Activated CD8-positive, alpha-beta memory T cell treated with anti-CD3 and anti-CD28 coated beads for 24 hours (primary cell): ENCODE data around the gene CDH1.
"Not testable (repeated sequence)": the region's sequence is repeated elsewhere in the genome, so short reads cannot be mapped to it uniquely, and the experiment has no call there.

Experiments used
- DNase-seq: peaks from one replicate; pipeline ENCODE4 v3.0.0-alpha.2; 2020

The CDH1 gene

GRCh38 chr16:68737046-68737729 lies at the start of gene CDH1:
CDH1 (plus strand) TSS chr16:68737292; CDS start chr16:68737416, 124 bp downstream.
- DNase-seq: peak; percentile 66

- no peak for DNase-seq
Measured at GRCh38 chr16:68689921-68690320, 47.2 kb upstream of the CDH1 start.

GRCh38 chr16:68695575-68695974 lies 41.5 kb upstream of the CDH1 start:
- DNase-seq: no peak

- no peak for DNase-seq
Measured at GRCh38 chr16:68696514-68696913, 40.6 kb upstream of the CDH1 start.

- DNase-seq: no peak
Measured at GRCh38 chr16:68698091-68698490, 39.0 kb upstream of the CDH1 start.

- DNase-seq: no peak
Measured at GRCh38 chr16:68700120-68700519, 37.0 kb upstream of the CDH1 start.

- DNase-seq: no peak
Measured at GRCh38 chr16:68700831-68701230, 36.3 kb upstream of the CDH1 start.

GRCh38 chr16:68704232-68704867 lies 32.7 kb upstream of the CDH1 start:
- DNase-seq: peak; percentile 86

- no peak for DNase-seq
Measured at GRCh38 chr16:68707340-68708152, 29.5 kb upstream of the CDH1 start.

- DNase-seq: no peak
Measured at GRCh38 chr16:68710211-68710610, 26.9 kb upstream of the CDH1 start.

GRCh38 chr16:68711421-68712139 lies 25.5 kb upstream of the CDH1 start:
- no peak for DNase-seq

GRCh38 chr16:68713361-68713760 lies 23.7 kb upstream of the CDH1 start:
- DNase-seq: no peak

- no peak for DNase-seq
Measured at GRCh38 chr16:68715471-68715870, 21.6 kb upstream of the CDH1 start.

GRCh38 chr16:68716516-68716915 lies 20.6 kb upstream of the CDH1 start:
- DNase-seq: not testable (repeated sequence)

GRCh38 chr16:68717684-68718083 lies 19.4 kb upstream of the CDH1 start:
- DNase-seq: no peak

- DNase-seq: no peak
Measured at GRCh38 chr16:68718590-68718989, 18.5 kb upstream of the CDH1 start.

- no peak for DNase-seq
Measured at GRCh38 chr16:68719993-68720489, 17.1 kb upstream of the CDH1 start.

GRCh38 chr16:68722119-68723024 lies 14.7 kb upstream of the CDH1 start:
- DNase-seq: no peak

- no peak for DNase-seq
Measured at GRCh38 chr16:68724797-68725196, 12.3 kb upstream of the CDH1 start.

- no peak for DNase-seq
Measured at GRCh38 chr16:68728523-68728922, 8.6 kb upstream of the CDH1 start.

- no peak for DNase-seq
Measured at GRCh38 chr16:68731637-68732036, 5.5 kb upstream of the CDH1 start.
